CD14-positive monocyte (primary cell): ENCODE data around the gene NAA25. TPM values are rescaled to one million over a fixed set of nuclear protein-coding genes. Genes with fewer than 3 reads are reported as not detected.

Experiments
- DNase-seq, 3 donors: peaks; one replicate each; pipeline ENCODE4 v3.0.0-alpha.2; 2011 to 2022
- H2AFZ ChIP-seq: 2 replicates; pipeline ENCODE4 v1.6.0; 2012; ENCODE audit warnings: mild to moderate bottlenecking, low read depth, low read length, inconsistent platforms; ENCODE audit not compliant: insufficient read depth, poor library complexity, severe bottlenecking
- H3K27ac ChIP-seq, 2 donors: 1 replicate in 1 of 2; 2 replicates in 1 of 2; pipeline ENCODE4 v1.5.1; 2012 to 2013; ENCODE audit warnings: low read length in 2 of 2, control low read depth in 1 of 2, inconsistent platforms in 1 of 2, low read depth in 1 of 2, mild to moderate bottlenecking in 1 of 2
- H3K27me3 ChIP-seq, 2 donors: one replicate each; pipeline versions ENCODE4 v1.6.0 to v1.6.1; 2011 to 2013; ENCODE audit warnings: low read length in 2 of 2; ENCODE audit not compliant: control insufficient read depth in 2 of 2, insufficient read depth in 2 of 2
- H3K36me3 ChIP-seq, 2 donors: replicated peaks in 1 of 2; 1 replicate in 1 of 2; 2 replicates in 1 of 2; pipeline versions ENCODE4 v1.5.1 to v1.6.1; 2012 to 2013; ENCODE audit warnings: low read length in 2 of 2, control low read depth in 1 of 2, inconsistent platforms in 1 of 2, mild to moderate bottlenecking in 1 of 2; ENCODE audit not compliant: insufficient read depth in 2 of 2, control insufficient read depth in 1 of 2
- H3K4me1 ChIP-seq, 2 donors: 1 replicate in 1 of 2; 2 replicates in 1 of 2; pipeline versions ENCODE4 v1.5.1 to v1.6.1; 2012 to 2013; ENCODE audit warnings: low read length in 2 of 2, control low read depth in 1 of 2, inconsistent platforms in 1 of 2, mild to moderate bottlenecking in 1 of 2, moderate library complexity in 1 of 2; ENCODE audit not compliant: insufficient read depth in 2 of 2, control insufficient read depth in 1 of 2
- H3K4me2 ChIP-seq: replicated peaks from 2 replicates; pipeline ENCODE3; 2012; ENCODE audit warnings: low read length, moderate library complexity, mild to moderate bottlenecking; ENCODE audit not compliant: poor library complexity, severe bottlenecking; ENCODE audit errors: extremely low read depth
- H3K4me3 ChIP-seq, 3 experiments: fragments of 200-600 bp in 1 of 3; sonication (generic) in 1 of 3; replicated peaks in 1 of 3; 1 replicate in 2 of 3; 2 replicates in 1 of 3; pipeline ENCODE4 v1.5.1; 2011 to 2013; ENCODE audit warnings: low read length in 3 of 3, mild to moderate bottlenecking in 3 of 3, control low read depth in 2 of 3, low read depth in 2 of 3, inconsistent platforms in 1 of 3, moderate library complexity in 1 of 3
- H3K79me2 ChIP-seq: 2 replicates; pipeline ENCODE4 v1.6.0; 2012; ENCODE audit warnings: mild to moderate bottlenecking, control low read depth, inconsistent platforms, low read length, moderate library complexity; ENCODE audit not compliant: insufficient read depth
- H3K9ac ChIP-seq: 2 replicates; pipeline ENCODE4 v1.6.0; 2017; ENCODE audit warnings: low read length, mild to moderate bottlenecking; ENCODE audit not compliant: insufficient read depth, poor library complexity, severe bottlenecking
- H3K9me3 ChIP-seq, 2 donors: replicated peaks in 1 of 2; 1 replicate in 1 of 2; 2 replicates in 1 of 2; pipeline versions ENCODE4 v1.5.1 to v1.6.1; 2012 to 2013; ENCODE audit warnings: low read length in 2 of 2, control low read depth in 1 of 2; ENCODE audit not compliant: control insufficient read depth in 1 of 2, insufficient read depth in 1 of 2
- H4K20me1 ChIP-seq: 2 replicates; pipeline ENCODE4 v1.6.0; 2012; ENCODE audit warnings: mild to moderate bottlenecking, low read length, control low read depth, moderate library complexity; ENCODE audit not compliant: insufficient read depth
- H3K27ac Mint-ChIP-seq, 7 donors: one replicate each; pipeline ENCODE4 v1.8.0; 2020; ENCODE audit warnings: mild to moderate bottlenecking in 7 of 7, mixed read lengths in 7 of 7, moderate library complexity in 6 of 7, inconsistent platforms in 2 of 7
- H3K27me3 Mint-ChIP-seq, 3 donors: one replicate each; pipeline ENCODE4 v1.8.0; 2021 to 2022; ENCODE audit warnings: low read depth in 3 of 3, mild to moderate bottlenecking in 3 of 3, mixed read lengths in 3 of 3, moderate library complexity in 3 of 3, inconsistent platforms in 1 of 3
- H3K36me3 Mint-ChIP-seq, 2 donors: one replicate each; pipeline ENCODE4 v1.8.0; 2020; ENCODE audit warnings: mixed read lengths in 2 of 2, inconsistent platforms in 1 of 2, mild to moderate bottlenecking in 1 of 2
- H3K4me1 Mint-ChIP-seq: one replicate; pipeline ENCODE4 v1.8.0; 2020; ENCODE audit warnings: mild to moderate bottlenecking, mixed read lengths
- H3K4me3 Mint-ChIP-seq, 2 donors: one replicate each; pipeline ENCODE4 v1.8.0; 2020; ENCODE audit warnings: mild to moderate bottlenecking in 2 of 2, mixed read lengths in 2 of 2, moderate library complexity in 1 of 2
- H3K9me3 Mint-ChIP-seq, 7 donors: one replicate each; pipeline ENCODE4 v1.8.0; 2020 to 2022; ENCODE audit warnings: mixed read lengths in 7 of 7, mild to moderate bottlenecking in 6 of 7, moderate library complexity in 6 of 7, inconsistent platforms in 2 of 7
- CTCF ChIP-seq: fragments of 200-600 bp; IDR thresholded peaks from one replicate; pipeline ENCODE4 v1.8.0; 2022; ENCODE audit warnings: antibody characterized with exemption, mild to moderate bottlenecking
- WGBS: methylation state at CpG from one replicate; pipeline ENCODE4 v1.1.5; 2013; ENCODE audit warnings: missing lambda C conversion rate; ENCODE audit not compliant: insufficient coverage; 5-methylcytosine and 5-hydroxymethylcytosine counted together
- intact Hi-C, 2 donors: fragments of 100-400 bp; cut with micrococcal nuclease; formaldehyde crosslinking; loops; one replicate each; pipeline versions ENCODE4 v1.15.0 to v1.15.1; 2023
- polyA plus RNA-seq, 3 donors: library from polyadenylated mRNA; depleted of rRNA in 1 of 3; unstranded in 2 of 3; stranded (reverse) in 1 of 3; fragments of 300-500 nt in 2 of 3; fragments of >200 nt in 1 of 3; fragmentation: Illumina TruSeq in 2 of 3; gene quantifications; 1 replicate in 2 of 3; 2 replicates in 1 of 3; pipeline ENCODE4 v1.2.3, GENCODE V29; 2012 to 2021

NAA25 gene
- polyA plus RNA-seq, 3 donors = 4.3 to 7.9 (median 7.3) TPM

- H3K4me1 ChIP-seq = no peaks in the 10 kb centered on the region
- no peak overlapping the region for H3K4me3 ChIP-seq
- 98% methylated on average over 10 of the region's 11 CpGs for WGBS
- peaks cover 52% of the 10 kb centered on the region for H4K20me1 ChIP-seq
- H3K4me2 ChIP-seq = no peak overlapping the region
- no peaks in the 10 kb centered on the region for H3K79me2 ChIP-seq
- H2AFZ ChIP-seq = no peak overlapping the region
- peaks cover 0 to 2% (median 1%) of the 10 kb centered on the region in 3 donors for H3K27me3 Mint-ChIP-seq
- H3K4me3 Mint-ChIP-seq = no peak overlapping the region
- no peaks in the 10 kb centered on the region for H3K4me1 Mint-ChIP-seq
- no peak for DNase-seq
- H3K27ac Mint-ChIP-seq = peak overlapping the region in 5 of 7 donors; percentile 22 to 73 (median 53)
- TF ChIP-seq CTCF = no peak
- H3K27ac ChIP-seq = no peak overlapping the region
- intact Hi-C loops = no loop called here
- H3K9me3 Mint-ChIP-seq = peaks cover 0 to 15% (median 5%) of the 10 kb centered on the region in 7 donors
- peaks cover 1 to 4% of the 10 kb centered on the region in 2 donors for H3K9me3 ChIP-seq
- no peak overlapping the region for H3K9ac ChIP-seq
- H3K27me3 ChIP-seq = no peaks in the 10 kb centered on the region
- peaks cover 84 to 100% of the 10 kb centered on the region in 2 donors for H3K36me3 Mint-ChIP-seq
- H3K36me3 ChIP-seq = peaks cover 63 to 86% of the 10 kb centered on the region in 2 donors
These were observed 44.8 kb upstream of the NAA25 start for GRCh38 chr12:112153181-112153892.

GRCh38 chr12:112151766-112152541 is 43.4 kb upstream of the NAA25 start:
- H3K36me3 Mint-ChIP-seq = peaks cover 76 to 93% of the 10 kb centered on the region in 2 donors
- Histone ChIP-seq H3K9ac (no peak overlapping the region), H3K79me2 (no peaks in the 10 kb centered on the region), H3K4me3 (no peak overlapping the region), H3K4me2 (no peak overlapping the region), H3K27me3 (no peaks in the 10 kb centered on the region), H3K27ac (peak overlapping the region in 1 of 2 donors; percentile 31), H2AFZ (no peak overlapping the region), H3K9me3 (no peaks in the 10 kb centered on the region), H3K36me3 (peaks cover 64 to 85% of the 10 kb centered on the region in 2 donors), H4K20me1 (peaks cover 58% of the 10 kb centered on the region), H3K4me1 (peaks cover 3 to 12% of the 10 kb centered on the region in 2 donors)
- peaks cover 0 to 5% (median 0%) of the 10 kb centered on the region in 7 donors for H3K9me3 Mint-ChIP-seq
- WGBS = 97% methylated on average over 8 of the region's 11 CpGs
- no peak for TF ChIP-seq CTCF
- H3K27me3 Mint-ChIP-seq = peaks cover 0 to 2% (median 1%) of the 10 kb centered on the region in 3 donors
- H3K4me1 Mint-ChIP-seq = peaks cover 7% of the 10 kb centered on the region
- H3K4me3 Mint-ChIP-seq = no peak overlapping the region
- intact Hi-C loops = no loop called here
- no peak for DNase-seq
- H3K27ac Mint-ChIP-seq = peak overlapping the region in 5 of 7 donors; percentile 4 to 53 (median 41)
